HG02759 (cell line): ENCODE measurements around the gene MOAP1.
"Not testable (repeated sequence)": the region's sequence is repeated elsewhere in the genome, so short reads cannot be mapped to it uniquely, and the experiment has no call there.

Experiments used
- ATAC-seq: cut with Tn5 transposase; IDR thresholded peaks from one replicate; pipeline ENCODE4 v1.9.1; 2021; ENCODE audit warnings: mild to moderate bottlenecking, moderate library complexity; ENCODE audit not compliant: unreplicated experiment

Gene MOAP1

GRCh38 chr14:93150227-93151208 lies 34.2 kb downstream of the MOAP1 start:
- ATAC-seq: no peak

GRCh38 chr14:93148979-93149378 lies 35.7 kb downstream of the MOAP1 start:
- no peak for ATAC-seq

GRCh38 chr14:93146119-93146518 lies 38.6 kb downstream of the MOAP1 start:
- ATAC-seq: no peak

- ATAC-seq: no peak
Measured at GRCh38 chr14:93142854-93143652, 41.6 kb downstream of the MOAP1 start.

- no peak for ATAC-seq
Measured at GRCh38 chr14:93137864-93138263, 46.8 kb downstream of the MOAP1 start.

GRCh38 chr14:93136508-93136907 lies 48.2 kb downstream of the MOAP1 start:
- not testable (repeated sequence) for ATAC-seq

GRCh38 chr14:93136009-93136408 lies 48.7 kb downstream of the MOAP1 start:
- no peak for ATAC-seq

- no peak for ATAC-seq
Measured at GRCh38 chr14:93135399-93135798, 49.3 kb downstream of the MOAP1 start.

GRCh38 chr14:93133464-93133863 lies 51.2 kb downstream of the MOAP1 start:
- ATAC-seq: no peak

GRCh38 chr14:93132472-93133065 lies 52.1 kb downstream of the MOAP1 start:
- no peak for ATAC-seq
